Activated naive CD4-positive, alpha-beta T cell treated with anti-CD3 and anti-CD28 coated beads, Interleukin-2, amount 50 U/mL, for 24 hours (primary cell): ENCODE results near the gene TNPO3.
"Not testable (repeated sequence)": the region's sequence is repeated elsewhere in the genome, so short reads cannot be mapped to it uniquely, and the experiment has no call there.

Experiments
- H3K27ac Mint-ChIP-seq: one replicate; pipeline ENCODE4 v1.8.0; 2021; ENCODE audit warnings: mild to moderate bottlenecking, mixed read lengths
- H3K27me3 Mint-ChIP-seq: one replicate; pipeline ENCODE4 v1.8.0; 2021; ENCODE audit warnings: mixed read lengths
- H3K36me3 Mint-ChIP-seq: one replicate; pipeline ENCODE4 v1.8.0; 2021; ENCODE audit warnings: mixed read lengths
- H3K4me1 Mint-ChIP-seq: one replicate; pipeline ENCODE4 v1.8.0; 2021; ENCODE audit warnings: mixed read lengths
- H3K4me3 Mint-ChIP-seq: one replicate; pipeline ENCODE4 v1.8.0; 2021; ENCODE audit warnings: mild to moderate bottlenecking, mixed read lengths
- H3K9me3 Mint-ChIP-seq: one replicate; pipeline ENCODE4 v1.8.0; 2021; ENCODE audit warnings: mixed read lengths

TNPO3 gene

DNA sequence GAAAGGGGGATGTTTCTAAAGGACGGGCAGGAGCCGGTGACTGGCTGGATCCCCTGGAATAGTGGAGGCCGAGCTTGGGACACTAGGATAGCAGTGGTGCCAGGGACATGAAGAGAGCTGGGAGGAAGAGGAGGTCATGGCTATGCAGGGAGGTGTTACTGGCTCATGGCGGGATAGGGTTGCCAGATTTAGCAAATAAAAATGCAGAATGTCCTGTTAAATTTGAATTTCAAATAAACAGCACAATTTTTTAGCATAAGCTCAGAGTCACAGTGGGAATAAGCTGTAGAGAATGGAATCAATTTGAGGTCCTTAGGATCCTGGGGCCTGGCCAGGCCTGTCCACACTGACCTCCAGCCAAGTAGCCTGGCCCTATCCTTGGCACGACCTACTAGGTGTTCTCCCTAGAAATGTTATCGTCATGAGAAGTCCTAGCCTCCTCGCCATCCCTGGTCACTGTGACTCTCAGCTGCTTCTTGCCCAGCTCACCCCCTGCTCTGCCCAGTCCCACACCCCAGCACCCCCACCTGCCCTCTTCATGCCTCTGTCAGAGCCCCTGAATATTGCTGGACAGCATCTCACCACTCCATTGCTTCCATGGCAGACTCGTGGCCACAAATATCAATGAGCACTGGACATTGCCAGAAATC is 136.8 kb downstream of the TNPO3 start:
- H3K27me3 Mint-ChIP-seq = peaks cover 27% of the 10 kb centered on the region
- H3K36me3 Mint-ChIP-seq = no peaks in the 10 kb centered on the region
- H3K4me3 Mint-ChIP-seq = no peak overlapping the region
- peaks cover 10% of the 10 kb centered on the region for H3K4me1 Mint-ChIP-seq
- no peaks in the 10 kb centered on the region for H3K9me3 Mint-ChIP-seq
- no peak overlapping the region for H3K27ac Mint-ChIP-seq

GRCh38 chr7:128917122-128917521 is 137.8 kb downstream of the TNPO3 start:
- H3K27me3 Mint-ChIP-seq = peaks cover 25% of the 10 kb centered on the region
- H3K4me3 Mint-ChIP-seq = no peak overlapping the region
- peaks cover 10% of the 10 kb centered on the region for H3K4me1 Mint-ChIP-seq
- H3K9me3 Mint-ChIP-seq = no peaks in the 10 kb centered on the region
- H3K36me3 Mint-ChIP-seq = no peaks in the 10 kb centered on the region
- H3K27ac Mint-ChIP-seq = no peak overlapping the region

GRCh38 chr7:128916643-128916915 is 138.3 kb downstream of the TNPO3 start:
- no peak overlapping the region for H3K4me3 Mint-ChIP-seq
- H3K27ac Mint-ChIP-seq = no peak overlapping the region
- H3K27me3 Mint-ChIP-seq = peaks cover 27% of the 10 kb centered on the region
- peaks cover 10% of the 10 kb centered on the region for H3K4me1 Mint-ChIP-seq
- no peaks in the 10 kb centered on the region for H3K9me3 Mint-ChIP-seq
- H3K36me3 Mint-ChIP-seq = no peaks in the 10 kb centered on the region

DNA sequence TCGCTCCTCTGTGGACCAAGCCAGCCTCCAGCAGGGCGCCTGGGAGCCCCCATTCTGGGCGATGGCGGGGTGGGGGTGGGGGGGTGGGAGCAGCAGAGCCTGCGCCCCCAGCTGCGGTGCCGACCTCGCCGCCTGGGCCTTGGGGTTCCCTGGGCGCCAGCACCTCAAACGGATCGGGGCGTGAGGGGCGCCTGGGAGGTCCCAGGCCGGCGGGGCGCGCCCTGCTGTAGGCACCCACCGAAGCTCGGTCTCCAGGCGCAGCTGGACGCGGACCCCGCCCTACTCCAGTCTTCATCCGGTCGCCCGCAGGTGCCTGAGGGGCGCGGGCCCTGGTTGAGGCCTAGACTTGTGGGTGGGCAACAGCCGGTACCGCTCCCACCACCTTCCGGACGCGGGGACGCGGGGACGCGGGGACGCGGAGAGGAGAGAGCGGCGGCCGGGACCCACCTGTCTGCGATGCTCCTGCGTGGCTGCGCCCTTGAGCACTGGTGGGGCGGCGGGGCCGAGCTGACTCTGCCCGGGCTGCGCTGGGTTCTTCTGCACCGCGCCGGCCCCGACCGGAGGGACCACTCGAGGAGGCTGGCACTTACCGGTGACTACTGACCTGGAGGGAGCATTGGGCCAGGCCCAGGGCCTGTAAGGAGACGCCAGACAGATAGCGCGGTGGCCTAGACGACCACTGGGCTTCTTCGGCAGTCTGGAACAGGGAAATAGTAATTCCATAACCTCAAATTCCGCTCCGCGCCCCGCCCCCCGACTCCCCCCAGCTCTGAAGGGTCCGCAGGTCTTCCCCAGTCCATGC is 138.9 kb downstream of the TNPO3 start:
- no peak overlapping the region for H3K27ac Mint-ChIP-seq
- no peaks in the 10 kb centered on the region for H3K9me3 Mint-ChIP-seq
- peak overlapping the region; percentile 38 for H3K4me3 Mint-ChIP-seq
- peaks cover 31% of the 10 kb centered on the region for H3K27me3 Mint-ChIP-seq
- H3K36me3 Mint-ChIP-seq = no peaks in the 10 kb centered on the region
- peaks cover 10% of the 10 kb centered on the region for H3K4me1 Mint-ChIP-seq

DNA sequence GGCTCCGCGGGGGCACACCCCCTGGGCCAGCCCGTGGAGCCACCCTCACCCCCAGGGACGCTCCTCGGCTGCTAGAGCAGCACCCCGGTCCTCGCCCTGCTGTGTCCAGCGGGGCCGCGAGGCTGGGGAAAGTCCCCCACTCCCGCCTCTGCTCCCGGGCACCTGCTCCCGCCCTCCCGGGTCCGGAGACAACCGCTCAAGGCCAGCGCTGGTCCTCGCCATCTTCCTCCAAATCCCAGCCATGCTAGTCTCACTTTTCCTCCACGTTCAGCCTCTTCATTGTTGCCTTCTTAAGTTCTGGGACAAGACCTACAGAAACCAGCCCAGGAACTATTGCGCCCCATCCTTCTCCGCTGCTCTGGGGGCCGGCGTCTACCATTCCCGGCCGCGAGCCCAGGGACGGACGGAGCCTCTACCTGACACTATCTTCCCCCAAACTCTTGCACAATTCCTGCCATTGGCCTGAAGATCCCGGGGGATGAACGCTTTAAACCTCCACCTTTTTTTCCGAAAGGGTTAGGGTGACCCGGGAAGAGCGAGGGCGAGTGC is 139.6 kb downstream of the TNPO3 start:
- Mint-ChIP-seq H3K9me3 (no peaks in the 10 kb centered on the region), H3K27ac (no peak overlapping the region), H3K4me1 (peaks cover 10% of the 10 kb centered on the region), H3K36me3 (no peaks in the 10 kb centered on the region), H3K27me3 (peaks cover 34% of the 10 kb centered on the region), H3K4me3 (peak overlapping the region; percentile 38)

DNA sequence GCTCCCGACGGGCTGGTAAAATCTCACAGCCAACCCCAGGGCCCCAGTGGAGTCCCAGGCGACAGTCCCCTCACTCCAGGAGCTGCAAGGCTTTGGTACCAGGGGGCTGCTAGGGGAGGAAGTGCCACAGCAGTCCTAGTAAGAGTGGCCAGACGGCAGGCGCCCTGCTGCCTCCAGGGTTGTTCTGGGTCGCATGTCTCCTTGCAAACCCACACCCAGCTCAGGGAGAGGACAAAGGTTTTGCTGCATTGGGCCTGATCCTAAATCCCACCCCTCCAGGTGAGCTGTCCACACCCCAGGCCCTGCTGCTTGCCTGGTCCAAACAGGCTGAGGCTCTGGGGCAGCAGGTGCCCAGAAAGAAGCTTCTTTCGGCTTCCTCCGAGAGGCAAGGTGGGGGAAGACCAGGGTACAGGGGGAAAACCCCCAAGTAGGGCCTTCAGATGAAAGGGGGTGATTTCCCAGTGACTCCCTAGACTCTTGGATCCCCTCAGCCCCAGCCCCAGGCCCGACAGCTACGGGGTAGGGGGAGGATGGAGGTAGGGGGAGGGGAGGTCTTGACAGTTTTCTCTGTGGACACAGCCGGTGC is 140.3 kb downstream of the TNPO3 start:
- H3K27ac Mint-ChIP-seq = no peak overlapping the region
- H3K4me1 Mint-ChIP-seq = peaks cover 10% of the 10 kb centered on the region
- H3K36me3 Mint-ChIP-seq = no peaks in the 10 kb centered on the region
- peaks cover 36% of the 10 kb centered on the region for H3K27me3 Mint-ChIP-seq
- H3K4me3 Mint-ChIP-seq = peak overlapping the region; percentile 26
- H3K9me3 Mint-ChIP-seq = no peaks in the 10 kb centered on the region

- H3K36me3 Mint-ChIP-seq = no peaks in the 10 kb centered on the region
- H3K9me3 Mint-ChIP-seq = no peaks in the 10 kb centered on the region
- H3K27ac Mint-ChIP-seq = no peak overlapping the region
- peaks cover 41% of the 10 kb centered on the region for H3K27me3 Mint-ChIP-seq
- peak overlapping the region; percentile 26 for H3K4me3 Mint-ChIP-seq
- H3K4me1 Mint-ChIP-seq = peaks cover 10% of the 10 kb centered on the region
Measured at GRCh38 chr7:128913870-128914565, 140.9 kb downstream of the TNPO3 start.

- not testable (repeated sequence) for H3K36me3 Mint-ChIP-seq, H3K27ac Mint-ChIP-seq, H3K4me3 Mint-ChIP-seq, H3K4me1 Mint-ChIP-seq, H3K9me3 Mint-ChIP-seq
- H3K27me3 Mint-ChIP-seq = peaks cover 38% of the 10 kb centered on the region
Measured at GRCh38 chr7:128912709-128913495, 142.0 kb downstream of the TNPO3 start.

DNA sequence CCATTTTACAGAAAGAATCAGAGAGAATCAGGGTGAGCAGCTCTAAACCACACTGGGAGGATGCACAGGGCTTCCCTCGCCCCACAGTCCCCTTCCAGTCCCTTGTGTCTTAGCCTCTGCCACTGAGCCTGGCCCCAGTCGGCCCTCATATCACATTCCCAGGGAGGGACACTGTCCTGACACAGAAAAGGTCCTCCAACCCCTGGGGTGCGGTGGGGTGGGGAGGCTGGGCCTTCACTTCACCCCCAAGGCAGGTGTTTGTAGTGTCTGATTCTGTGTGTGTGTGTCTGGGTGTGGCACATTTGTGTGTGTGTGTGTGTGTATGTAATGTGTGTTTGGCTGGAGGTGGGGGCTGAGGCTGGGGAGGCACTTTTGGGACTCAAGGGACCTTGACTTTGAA is 142.6 kb downstream of the TNPO3 start:
- peaks cover 10% of the 10 kb centered on the region for H3K4me1 Mint-ChIP-seq
- H3K4me3 Mint-ChIP-seq = no peak overlapping the region
- H3K27me3 Mint-ChIP-seq = peaks cover 42% of the 10 kb centered on the region
- no peaks in the 10 kb centered on the region for H3K36me3 Mint-ChIP-seq
- H3K9me3 Mint-ChIP-seq = no peaks in the 10 kb centered on the region
- no peak overlapping the region for H3K27ac Mint-ChIP-seq

DNA sequence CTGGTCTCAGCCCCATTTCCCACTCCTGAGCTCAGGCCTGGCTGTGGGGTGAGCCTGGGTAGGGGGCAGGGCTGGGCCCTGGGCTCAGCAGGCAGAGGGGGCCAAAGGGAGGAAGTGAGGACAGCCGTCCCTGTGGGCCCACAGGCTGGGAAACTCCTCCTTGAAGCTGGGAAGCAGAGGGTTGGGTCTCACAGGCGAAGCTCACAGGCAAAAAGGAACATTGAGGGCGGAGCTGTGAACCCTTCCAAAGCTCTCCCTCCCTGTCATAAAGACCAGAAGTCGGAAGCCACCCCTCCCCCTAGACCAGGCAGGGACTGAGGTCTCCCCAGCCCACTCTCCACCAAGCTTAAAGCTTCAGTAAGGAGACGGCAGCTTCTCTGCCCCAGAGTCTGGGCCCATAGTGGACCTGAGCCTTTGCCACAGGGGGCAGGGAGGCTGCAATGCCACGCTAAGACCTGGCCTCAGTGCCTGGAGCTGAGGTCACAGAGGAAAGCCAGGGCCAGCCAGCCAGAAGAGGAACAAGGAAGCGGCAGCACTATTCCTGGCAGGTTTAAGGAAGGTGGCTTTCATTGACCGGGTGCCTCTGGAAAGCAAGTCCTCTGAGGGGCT is 143.4 kb downstream of the TNPO3 start:
- H3K4me3 Mint-ChIP-seq = no peak overlapping the region
- no peaks in the 10 kb centered on the region for H3K9me3 Mint-ChIP-seq
- peaks cover 36% of the 10 kb centered on the region for H3K27me3 Mint-ChIP-seq
- H3K36me3 Mint-ChIP-seq = no peaks in the 10 kb centered on the region
- peaks cover 10% of the 10 kb centered on the region for H3K4me1 Mint-ChIP-seq
- no peak overlapping the region for H3K27ac Mint-ChIP-seq

DNA sequence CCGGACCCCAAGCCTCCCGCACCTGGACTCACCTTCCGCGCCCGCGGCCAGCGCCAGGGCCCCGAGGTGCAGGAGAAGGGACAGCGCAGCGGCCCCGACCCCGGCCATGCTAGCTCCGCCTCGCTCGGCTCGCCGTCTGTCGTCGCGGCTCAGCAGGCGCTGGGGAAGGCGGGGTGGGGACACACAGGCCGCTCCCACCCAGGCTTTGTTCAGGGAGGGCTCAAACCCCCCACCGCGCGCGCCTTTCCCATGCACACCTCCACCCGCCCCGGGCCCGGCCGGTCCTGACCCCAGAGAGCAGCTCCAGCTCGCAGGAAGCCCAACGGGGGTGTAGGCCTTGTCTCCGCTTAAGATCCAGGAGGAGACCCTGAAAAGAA is 144.4 kb downstream of the TNPO3 start, which contains the start of gene KCP:
Gene KCP, minus strand, starts transcription at position 141 of the 377 bp plus-strand sequence. Its CDS starts 33 bp downstream, at position 108.
- no peak within 1 kb of the TSS for H3K4me3 Mint-ChIP-seq
- H3K27me3 Mint-ChIP-seq = peaks cover 37% of the 10 kb centered on the region
- peaks cover 9% of the 10 kb centered on the region for H3K4me1 Mint-ChIP-seq
- no peak within 1 kb of the TSS for H3K27ac Mint-ChIP-seq
- no peaks in the 10 kb centered on the region for H3K36me3 Mint-ChIP-seq
- H3K9me3 Mint-ChIP-seq = no peaks in the 10 kb centered on the region

- Mint-ChIP-seq H3K27ac (no peak overlapping the region), H3K36me3 (no peaks in the 10 kb centered on the region), H3K4me1 (peaks cover 5% of the 10 kb centered on the region), H3K27me3 (peaks cover 34% of the 10 kb centered on the region), H3K9me3 (no peaks in the 10 kb centered on the region), H3K4me3 (no peak overlapping the region)
Measured at GRCh38 chr7:128909625-128910568, 145.0 kb downstream of the TNPO3 start.

DNA sequence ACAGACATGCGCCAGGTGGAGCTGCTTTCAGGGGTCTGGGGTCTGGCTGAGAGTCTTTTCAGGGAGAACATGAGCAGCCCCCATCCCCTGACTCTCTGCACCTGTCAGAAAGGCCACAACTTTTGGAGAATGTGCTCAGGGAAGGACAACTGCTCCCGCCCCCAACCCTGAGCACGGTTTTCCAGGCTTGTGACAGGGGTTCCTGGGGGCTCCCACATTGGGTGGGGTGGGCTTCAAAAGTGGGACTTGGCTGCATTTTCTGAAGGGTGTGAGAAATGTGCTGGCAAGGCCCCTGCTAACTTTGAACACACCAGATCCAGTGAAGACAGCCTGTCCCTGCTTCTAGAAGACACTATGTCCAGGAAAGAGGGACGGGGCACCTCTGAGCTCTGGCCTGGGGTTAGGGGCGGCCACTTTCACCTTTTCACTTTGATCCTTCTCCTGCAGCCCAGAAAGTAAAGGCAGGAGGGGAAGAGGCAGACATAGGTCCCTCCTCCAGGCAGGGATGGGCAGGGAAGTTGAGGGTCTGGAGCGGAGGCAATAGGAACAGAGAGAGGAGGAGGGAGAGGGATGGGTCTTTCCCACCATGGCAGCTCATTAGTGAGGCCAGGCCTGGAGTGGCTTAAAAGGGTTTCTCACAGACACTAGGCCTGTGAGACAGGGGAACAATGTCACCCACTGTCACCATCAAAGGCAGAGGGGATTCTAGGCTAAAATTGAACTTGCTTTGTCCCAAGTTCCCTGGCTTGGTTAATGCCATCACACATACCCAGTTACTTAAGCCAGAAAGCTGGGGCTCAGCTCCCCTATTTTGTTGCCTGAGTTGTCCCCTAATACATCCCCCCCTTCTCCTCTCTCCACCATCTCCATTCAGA is 145.9 kb downstream of the TNPO3 start:
- H3K9me3 Mint-ChIP-seq = no peaks in the 10 kb centered on the region
- H3K4me1 Mint-ChIP-seq = no peaks in the 10 kb centered on the region
- H3K4me3 Mint-ChIP-seq = no peak overlapping the region
- no peaks in the 10 kb centered on the region for H3K36me3 Mint-ChIP-seq
- H3K27ac Mint-ChIP-seq = no peak overlapping the region
- peaks cover 27% of the 10 kb centered on the region for H3K27me3 Mint-ChIP-seq
